Osteocyte (in vitro differentiated cells): ENCODE data around the gene BANF2. TPM values are rescaled to one million over a fixed set of nuclear protein-coding genes. Genes with fewer than 3 reads are reported as not detected.
"Not testable (repeated sequence)": the region's sequence is repeated elsewhere in the genome, so short reads cannot be mapped to it uniquely, and the experiment has no call there.

ENCODE experiments used
- DNase-seq: peaks from one replicate; pipeline ENCODE4 v3.0.0; 2021; ENCODE audit warnings: mixed read lengths; ENCODE audit not compliant: unreplicated experiment; ENCODE audit errors: extremely low spot score
- H3K27ac Mint-ChIP-seq: one replicate; pipeline ENCODE4 v1.8.0; 2021; ENCODE audit warnings: mild to moderate bottlenecking, mixed read lengths; ENCODE audit not compliant: unreplicated experiment
- H3K27me3 Mint-ChIP-seq: one replicate; pipeline ENCODE4 v1.8.0; 2021; ENCODE audit warnings: mixed read lengths; ENCODE audit not compliant: unreplicated experiment
- H3K36me3 Mint-ChIP-seq: one replicate; pipeline ENCODE4 v1.8.0; 2021; ENCODE audit warnings: mixed read lengths; ENCODE audit not compliant: unreplicated experiment
- H3K4me1 Mint-ChIP-seq: one replicate; pipeline ENCODE4 v1.8.0; 2021; ENCODE audit warnings: mixed read lengths; ENCODE audit not compliant: unreplicated experiment
- H3K4me3 Mint-ChIP-seq: one replicate; pipeline ENCODE4 v1.8.0; 2021; ENCODE audit warnings: mild to moderate bottlenecking, moderate library complexity, mixed read lengths; ENCODE audit not compliant: unreplicated experiment
- H3K9me3 Mint-ChIP-seq: one replicate; pipeline ENCODE4 v1.8.0; 2021; ENCODE audit warnings: mixed read lengths; ENCODE audit not compliant: unreplicated experiment
- CTCF ChIP-seq: fragments of 200-600 bp; sonication (generic); IDR thresholded peaks from 2 replicates; pipeline ENCODE4 v1.5.0; 2021; ENCODE audit warnings: antibody characterized with exemption, mild to moderate bottlenecking, moderate library complexity
- total RNA-seq: library from RNA; stranded (reverse); gene quantifications from 2 replicates; pipeline ENCODE4 v1.2.1, GENCODE V29; 2021

The BANF2 gene
- total RNA-seq, 1 donor from 2014 or later: not detected

DNA sequence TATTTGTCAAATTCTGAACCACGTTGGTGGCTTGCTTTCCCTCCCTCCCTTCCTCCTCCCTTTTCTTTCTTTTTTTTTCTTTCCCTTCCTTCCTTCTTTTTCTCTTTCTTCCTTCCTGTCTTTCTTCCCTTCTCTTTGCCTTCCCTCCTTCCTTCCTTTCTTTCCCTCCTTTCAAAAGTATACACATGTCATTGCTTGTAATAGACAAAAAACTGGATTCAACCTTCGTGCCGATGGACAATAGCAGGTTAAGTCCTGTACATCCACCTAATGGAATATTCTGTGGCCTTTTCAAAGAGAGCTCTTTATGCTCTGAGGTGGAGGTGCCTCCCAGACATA lies 72.2 kb downstream of the BANF2 start:
- Mint-ChIP-seq H3K9me3 (no peaks in the 10 kb centered on the region), H3K27ac (no peak overlapping the region)

DNA sequence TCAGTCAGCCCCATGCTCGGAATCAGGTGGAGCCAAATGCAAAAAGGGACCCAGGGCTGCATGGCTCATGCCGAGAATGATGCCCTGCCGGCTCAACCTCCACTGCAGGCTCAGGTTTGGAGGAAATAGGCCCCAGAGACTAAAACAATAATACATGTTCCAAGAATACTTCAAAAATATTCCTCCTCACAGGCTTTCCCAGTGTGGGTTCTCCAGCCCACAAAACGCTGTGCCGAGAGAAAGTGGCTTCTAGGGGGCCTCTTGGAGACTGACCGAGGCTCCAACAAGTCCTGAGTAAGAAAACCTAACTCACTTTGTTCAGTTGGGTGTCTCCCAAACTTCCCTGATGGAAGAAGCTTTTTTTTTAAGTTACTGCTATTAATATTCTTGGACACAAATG lies 73.9 kb downstream of the BANF2 start:
- Mint-ChIP-seq H3K27ac (no peak overlapping the region), H3K4me1 (peaks cover 16% of the 10 kb centered on the region), H3K4me3 (no peak overlapping the region), H3K9me3 (no peaks in the 10 kb centered on the region), H3K27me3 (peaks cover 9% of the 10 kb centered on the region), H3K36me3 (no peaks in the 10 kb centered on the region)
- TF ChIP-seq CTCF: no peak
- DNase-seq: no peak

More for the DNA sequence above, 72.2 kb downstream of the BANF2 start:
- Mint-ChIP-seq H3K4me1 (peaks cover 16% of the 10 kb centered on the region), H3K4me3 (no peak overlapping the region), H3K36me3 (no peaks in the 10 kb centered on the region), H3K27me3 (peaks cover 9% of the 10 kb centered on the region)
- no peak for DNase-seq
- TF ChIP-seq CTCF: no peak

GRCh38 chr20:17775600-17775999 lies 75.8 kb downstream of the BANF2 start:
- Mint-ChIP-seq H3K4me3 (no peak overlapping the region), H3K36me3 (no peaks in the 10 kb centered on the region), H3K27ac (no peak overlapping the region), H3K4me1 (peaks cover 16% of the 10 kb centered on the region), H3K9me3 (no peaks in the 10 kb centered on the region), H3K27me3 (peaks cover 9% of the 10 kb centered on the region)
- no peak for TF ChIP-seq CTCF
- DNase-seq: no peak

DNA sequence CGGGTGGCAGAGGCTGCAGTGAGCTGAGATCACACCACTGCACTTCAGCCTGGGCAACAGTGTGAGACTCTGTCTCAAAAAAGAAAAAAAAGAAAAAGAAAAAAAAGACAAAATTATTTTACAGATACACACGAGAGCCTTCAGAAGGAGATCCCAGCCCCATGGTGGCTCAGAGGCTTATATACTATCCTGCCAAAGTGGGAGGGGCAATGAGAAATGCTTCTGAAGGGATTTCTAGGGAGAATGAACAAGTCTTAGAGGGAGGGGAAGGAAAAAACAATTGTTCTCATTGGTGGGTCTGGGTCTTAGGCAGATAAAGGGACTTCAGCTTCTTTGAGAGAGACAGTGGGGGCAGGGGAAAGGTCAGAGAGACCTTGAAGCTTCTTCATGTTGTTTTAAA lies 76.8 kb downstream of the BANF2 start:
- no peak for TF ChIP-seq CTCF
- no peaks in the 10 kb centered on the region for H3K36me3 Mint-ChIP-seq
- no peak for DNase-seq
- H3K4me3 Mint-ChIP-seq: no peak overlapping the region
- peaks cover 10% of the 10 kb centered on the region for H3K4me1 Mint-ChIP-seq
- H3K9me3 Mint-ChIP-seq: no peaks in the 10 kb centered on the region
- H3K27me3 Mint-ChIP-seq: peaks cover 9% of the 10 kb centered on the region
- H3K27ac Mint-ChIP-seq: no peak overlapping the region

DNA sequence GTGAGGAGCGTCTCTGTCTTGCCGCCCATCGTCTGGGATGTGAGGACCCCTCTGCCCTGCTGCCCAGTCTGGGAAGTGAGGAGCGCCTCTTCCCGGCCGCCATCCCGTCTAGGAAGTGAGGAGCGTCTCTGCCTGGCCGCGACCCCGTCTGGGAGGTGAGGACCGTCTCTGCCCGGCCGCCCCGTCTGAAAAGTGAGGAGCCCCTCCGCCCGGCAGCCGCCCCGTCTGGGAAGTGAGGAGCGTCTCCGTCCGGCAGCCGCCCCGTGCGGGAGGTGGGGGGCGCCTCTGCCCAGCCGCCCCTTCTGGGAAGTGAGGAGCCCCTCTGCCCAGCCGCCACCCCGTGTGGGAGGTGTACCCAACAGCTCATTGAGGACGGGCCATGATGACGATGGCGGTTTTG lies 79.2 kb downstream of the BANF2 start:
- not testable (repeated sequence) for H3K4me1 Mint-ChIP-seq, H3K27ac Mint-ChIP-seq, DNase-seq, H3K27me3 Mint-ChIP-seq, H3K4me3 Mint-ChIP-seq, H3K9me3 Mint-ChIP-seq, H3K36me3 Mint-ChIP-seq

DNA sequence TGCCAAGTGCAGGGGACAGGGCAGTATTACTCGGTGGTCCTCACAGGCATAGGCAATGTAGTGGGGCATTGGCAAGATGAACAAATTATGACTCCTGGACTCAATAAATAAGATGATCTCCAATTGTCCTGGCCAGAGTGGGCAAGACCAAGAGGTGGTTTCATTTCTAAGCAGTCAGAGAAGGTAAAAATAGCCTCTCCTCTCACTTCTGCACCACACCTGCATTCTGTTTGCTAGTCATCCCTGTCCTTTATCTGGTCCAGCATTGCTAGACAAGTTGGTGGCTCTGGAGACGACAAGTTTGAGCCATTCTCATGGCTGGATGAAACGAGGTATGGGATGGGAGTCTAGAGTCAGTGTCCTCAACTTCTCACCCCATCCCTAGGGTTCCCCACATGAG lies 83.0 kb downstream of the BANF2 start:
- no peak overlapping the region for H3K4me3 Mint-ChIP-seq

More for the DNA sequence above, 83.0 kb downstream of the BANF2 start:
- no peak for TF ChIP-seq CTCF
- no peak for DNase-seq
- Mint-ChIP-seq H3K9me3 (no peaks in the 10 kb centered on the region), H3K36me3 (no peaks in the 10 kb centered on the region), H3K4me1 (peaks cover 17% of the 10 kb centered on the region), H3K27me3 (no peaks in the 10 kb centered on the region), H3K27ac (no peak overlapping the region)
